HG02973 (cell line): ENCODE data around the gene SLC25A43.

Experiments used
- ATAC-seq: cut with Tn5 transposase; IDR thresholded peaks from one replicate; pipeline ENCODE4 v1.9.1; 2021; ENCODE audit warnings: moderate library complexity; ENCODE audit not compliant: unreplicated experiment

SLC25A43 gene

DNA sequence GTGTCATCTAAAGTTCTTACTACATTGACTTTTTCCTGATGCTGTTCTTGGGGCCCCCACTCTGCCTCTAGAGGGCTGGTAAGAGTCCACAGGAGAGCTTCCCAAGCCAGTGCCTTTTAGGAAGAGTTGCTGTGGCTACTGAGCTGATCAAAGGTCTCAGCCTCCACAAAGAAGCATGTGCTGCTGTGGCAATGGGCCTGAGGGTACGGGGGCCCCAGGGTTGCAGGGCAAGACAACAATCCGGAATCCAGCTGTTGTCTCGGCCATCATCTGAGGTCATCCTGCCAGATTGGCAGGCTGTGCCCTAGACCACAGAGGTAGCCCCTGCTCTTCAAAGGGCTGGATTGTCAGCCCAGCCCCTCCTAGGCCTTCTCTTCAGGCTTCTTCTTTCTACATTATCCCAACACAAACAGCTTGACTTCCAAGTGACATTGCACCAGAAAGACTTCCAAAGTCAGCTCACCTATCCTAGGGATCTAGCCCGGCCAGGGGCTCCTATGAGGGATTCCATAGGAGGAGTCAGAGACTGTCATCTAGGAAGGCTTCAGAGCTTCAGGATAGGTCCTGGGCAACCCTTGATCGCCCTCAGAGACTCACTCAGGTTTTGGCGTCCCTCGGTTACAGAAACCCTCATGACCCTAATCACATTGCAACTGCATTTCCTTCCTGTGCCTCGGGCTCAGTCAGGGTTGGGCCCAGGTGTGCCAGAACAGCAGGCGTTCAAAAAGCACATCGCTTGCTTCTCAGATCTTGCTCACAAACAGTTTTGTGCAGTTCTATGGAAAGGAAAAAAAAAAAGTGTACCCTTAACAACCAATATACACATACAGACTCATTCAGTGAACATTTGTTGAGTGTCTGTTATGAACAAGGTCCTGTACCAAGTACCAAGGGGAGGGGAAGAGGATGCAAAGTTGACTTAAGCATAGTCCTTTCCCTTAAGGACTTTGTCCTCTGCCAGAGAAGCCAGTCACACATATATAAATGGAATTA lies 96.9 kb downstream of the SLC25A43 start:
- no peak for ATAC-seq

DNA sequence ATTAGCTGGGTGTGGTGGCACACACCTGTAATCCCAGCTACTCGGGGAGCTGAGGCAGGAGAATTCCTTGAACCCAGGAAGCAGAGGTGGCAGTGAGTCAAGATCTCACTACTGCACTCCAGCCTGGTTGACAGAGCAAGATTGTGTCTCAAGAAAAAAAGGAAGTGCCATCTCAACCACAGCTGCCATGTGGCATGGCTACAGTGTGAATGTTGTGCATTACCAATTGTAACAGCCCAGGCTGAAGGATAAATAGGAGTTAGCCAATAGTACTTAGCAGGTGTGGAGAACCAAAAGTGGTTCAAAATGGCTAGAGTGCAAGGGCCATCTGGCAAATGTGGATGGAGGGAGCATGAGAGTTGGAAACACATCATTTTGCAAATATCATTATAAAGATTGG lies 98.0 kb downstream of the SLC25A43 start:
- no peak for ATAC-seq

DNA sequence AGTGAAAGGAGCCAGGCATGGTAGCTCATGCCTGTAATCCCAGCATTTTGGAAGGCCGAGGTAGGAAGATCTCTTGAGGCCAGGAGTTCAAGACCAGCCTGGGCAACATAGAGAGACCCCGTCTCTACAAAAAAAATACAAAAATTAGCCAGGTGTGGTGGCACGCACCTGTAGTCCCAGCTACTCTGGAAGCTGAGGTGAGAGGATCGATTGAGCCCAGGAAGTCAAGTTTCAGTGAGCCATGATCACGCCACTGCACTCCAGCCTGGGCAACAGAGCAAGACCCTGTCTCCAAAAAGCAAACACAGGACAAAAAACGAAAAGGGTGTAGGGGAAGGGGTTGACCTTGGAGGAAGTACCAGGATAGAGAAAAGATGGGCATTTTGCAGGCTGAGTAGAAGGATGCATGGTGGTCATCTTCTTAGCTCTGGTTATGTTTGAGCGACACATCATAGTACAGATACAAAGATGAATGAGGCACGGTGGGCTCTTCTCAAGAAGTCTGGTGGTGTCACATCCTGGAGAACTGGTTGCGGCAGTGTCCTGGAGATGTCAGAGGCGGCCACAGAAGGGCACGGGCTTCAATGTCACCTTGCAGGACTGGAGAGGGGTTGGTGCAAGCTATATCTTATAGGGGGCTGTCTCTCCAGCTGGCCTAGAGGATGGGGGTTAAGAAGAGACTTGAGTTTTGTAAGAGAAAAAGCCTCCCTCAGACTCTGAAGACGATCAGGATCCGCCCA lies 101.1 kb downstream of the SLC25A43 start:
- ATAC-seq: no peak

DNA sequence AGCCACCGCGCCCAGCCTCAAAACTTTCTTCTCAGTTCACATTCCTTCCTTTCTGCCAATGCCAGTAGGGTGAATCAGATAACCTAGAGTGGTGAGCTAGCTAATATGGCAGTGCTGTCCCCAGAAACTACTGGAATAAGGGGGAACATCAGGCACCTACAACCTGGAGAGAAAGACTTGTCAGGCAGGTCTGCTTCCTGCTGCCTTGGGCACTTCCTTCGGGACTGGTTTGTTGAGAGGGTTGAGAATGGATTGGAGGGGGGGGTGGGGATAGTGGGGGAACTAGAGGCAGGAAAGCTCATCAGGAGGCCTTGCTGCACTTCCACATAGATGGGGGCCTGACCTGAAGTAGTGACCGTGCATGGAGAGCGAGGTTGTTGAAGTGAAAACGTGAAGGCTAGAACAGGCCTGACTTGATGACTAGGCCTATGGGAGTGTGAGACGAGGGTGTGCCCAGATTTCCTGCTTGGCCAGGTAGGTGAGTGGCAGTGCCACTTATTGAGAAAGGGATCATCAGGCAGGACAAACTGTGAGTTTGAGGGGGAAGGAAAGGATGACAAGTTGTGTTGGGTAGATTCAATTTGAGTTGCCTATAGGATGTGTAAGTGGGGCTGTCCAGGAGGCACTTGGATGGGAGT lies 102.5 kb downstream of the SLC25A43 start:
- ATAC-seq: no peak

DNA sequence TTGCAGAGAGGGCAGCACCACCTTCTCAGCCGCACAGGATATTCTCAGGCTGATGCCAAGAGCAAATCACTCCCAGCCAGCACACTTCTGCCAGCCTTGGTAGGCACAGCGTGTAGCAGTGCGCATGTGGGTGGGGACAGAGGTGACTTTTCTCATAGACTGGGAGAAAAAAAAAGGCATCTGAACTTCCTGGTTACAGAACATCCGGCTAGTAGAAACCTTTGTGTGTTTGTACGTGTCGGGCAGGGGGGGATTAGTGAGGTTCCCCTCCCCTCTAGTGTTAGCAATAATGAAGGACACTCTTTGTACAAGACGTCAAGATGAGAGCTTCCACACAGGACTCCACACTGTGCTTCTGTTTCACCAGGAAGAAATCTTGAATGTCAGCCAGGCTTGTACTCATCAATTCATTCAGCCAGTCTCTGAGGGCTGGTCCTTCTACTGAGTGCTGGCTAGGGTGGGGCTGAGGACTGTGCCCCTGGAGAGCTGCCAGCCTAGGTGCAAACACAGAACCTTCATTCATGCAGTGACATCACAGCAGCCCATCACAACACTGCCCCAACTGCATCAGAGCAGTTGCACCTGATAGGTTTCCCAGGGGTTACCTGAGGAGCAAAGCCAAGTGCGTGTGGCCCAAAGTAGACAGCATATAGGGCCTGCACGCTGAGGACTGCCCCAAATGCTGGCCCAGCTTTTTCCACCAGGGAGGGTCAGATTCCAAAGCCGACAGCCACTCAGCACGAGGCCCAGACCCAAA lies 103.8 kb downstream of the SLC25A43 start:
- ATAC-seq: no peak

DNA sequence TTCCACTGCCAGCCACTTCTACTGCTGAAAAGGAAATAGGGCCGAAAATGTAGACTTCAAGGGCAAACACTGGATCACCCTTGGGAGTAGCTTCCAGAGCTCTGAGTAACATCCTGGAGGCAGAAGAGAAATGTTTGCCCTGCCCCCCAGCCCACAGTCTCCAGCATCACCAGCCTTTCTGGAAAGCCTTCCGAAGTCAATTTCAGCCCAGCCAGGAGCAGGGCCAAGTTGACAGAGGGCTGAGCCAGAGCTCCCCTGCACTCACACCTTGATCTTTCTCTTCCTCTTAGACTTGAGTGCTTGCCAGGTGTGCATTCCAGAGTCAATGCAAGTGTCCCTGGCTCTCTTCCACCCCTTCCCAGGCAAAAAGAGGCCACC lies 104.3 kb downstream of the SLC25A43 start:
- no peak for ATAC-seq
